Activated T-cell treated with anti-CD3 and anti-CD28 coated beads, Interleukin-2, amount 50 U/mL, for 72 hours (primary cell): Measurements from ENCODE around the gene POLR3E. TPM values are rescaled to one million over a fixed set of nuclear protein-coding genes. Genes with fewer than 3 reads are reported as not detected.
"Not testable (repeated sequence)": the region's sequence is repeated elsewhere in the genome, so short reads cannot be mapped to it uniquely, and the experiment has no call there.

Source experiments
- ATAC-seq, 2 donors: fragments of 150-1000 bp; cut with Tn5 transposase; replicated peaks in 1 of 2; 2 replicates each; pipeline ENCODE4 v1.10.0; 2021; ENCODE audit warnings: moderate library complexity in 2 of 2, mild to moderate bottlenecking in 1 of 2
- DNase-seq, 2 donors: peaks; one replicate each; pipeline ENCODE4 v3.0.0; 2021 to 2022; ENCODE audit warnings: mixed read lengths in 1 of 2
- H3K27ac Mint-ChIP-seq: one replicate; pipeline ENCODE4 v1.8.0; 2022; ENCODE audit warnings: mild to moderate bottlenecking, moderate library complexity, mixed read lengths
- H3K27me3 Mint-ChIP-seq: one replicate; pipeline ENCODE4 v1.8.0; 2022; ENCODE audit warnings: low read depth, mixed read lengths
- H3K36me3 Mint-ChIP-seq, 2 donors: one replicate each; pipeline ENCODE4 v1.8.0; 2022; ENCODE audit warnings: mixed read lengths in 2 of 2, mild to moderate bottlenecking in 1 of 2; ENCODE audit not compliant: insufficient read depth in 2 of 2
- H3K4me1 Mint-ChIP-seq: one replicate; pipeline ENCODE4 v1.8.0; 2022; ENCODE audit warnings: low read depth, mixed read lengths
- H3K4me3 Mint-ChIP-seq, 2 donors: one replicate each; pipeline ENCODE4 v1.8.0; 2022; ENCODE audit warnings: mild to moderate bottlenecking in 2 of 2, mixed read lengths in 2 of 2, moderate library complexity in 2 of 2
- H3K9me3 Mint-ChIP-seq, 2 donors: one replicate each; pipeline ENCODE4 v1.8.0; 2022; ENCODE audit warnings: mixed read lengths in 2 of 2
- total RNA-seq, 2 donors: library from RNA; stranded (reverse); gene quantifications; one replicate each; pipeline ENCODE4 v1.2.3, GENCODE V29; 2022

The POLR3E gene
- total RNA-seq, 2 donors from 2014 or later: 57.5 to 59.5 TPM

GRCh38 chr16:22297871-22298733 is 893 bp downstream of the POLR3E start:
- H3K4me3 Mint-ChIP-seq: peak overlapping the region; percentile 95 to 99
- H3K36me3 Mint-ChIP-seq: peaks cover 6 to 8% of the 10 kb centered on the region in 2 donors
- peaks cover 47% of the 10 kb centered on the region for H3K4me1 Mint-ChIP-seq
- DNase-seq: peak; percentile 84 to 87
- ATAC-seq: peak; percentile 65 to 67
- H3K27ac Mint-ChIP-seq: peak overlapping the region; percentile 99
- no peaks in the 10 kb centered on the region for H3K27me3 Mint-ChIP-seq
- H3K9me3 Mint-ChIP-seq: no peaks in the 10 kb centered on the region

GRCh38 chr16:22299036-22299435 is 1.8 kb downstream of the POLR3E start:
- Mint-ChIP-seq H3K9me3 (no peaks in the 10 kb centered on the region), H3K4me1 (peaks cover 49% of the 10 kb centered on the region), H3K36me3 (peaks cover 8 to 9% of the 10 kb centered on the region in 2 donors), H3K27me3 (no peaks in the 10 kb centered on the region), H3K4me3 (peak overlapping the region; percentile 95 to 99), H3K27ac (peak overlapping the region; percentile 99)
- ATAC-seq (no peak), DNase-seq (no peak)

GRCh38 chr16:22300427-22301071 is 3.3 kb downstream of the POLR3E start:
- H3K27me3 Mint-ChIP-seq: no peaks in the 10 kb centered on the region
- DNase-seq: peak; percentile 47 to 54
- H3K4me1 Mint-ChIP-seq: peaks cover 49% of the 10 kb centered on the region
- no peak overlapping the region for H3K4me3 Mint-ChIP-seq
- H3K36me3 Mint-ChIP-seq: peaks cover 10 to 12% of the 10 kb centered on the region in 2 donors
- no peaks in the 10 kb centered on the region for H3K9me3 Mint-ChIP-seq
- ATAC-seq: no peak
- H3K27ac Mint-ChIP-seq: peak overlapping the region; percentile 61

GRCh38 chr16:22301423-22301822 is 4.2 kb downstream of the POLR3E start:
- H3K27me3 Mint-ChIP-seq, H3K4me3 Mint-ChIP-seq, ATAC-seq, H3K27ac Mint-ChIP-seq, H3K9me3 Mint-ChIP-seq, DNase-seq: not testable (repeated sequence)
- peaks cover 10 to 12% of the 10 kb centered on the region in 2 donors for H3K36me3 Mint-ChIP-seq
- peaks cover 44% of the 10 kb centered on the region for H3K4me1 Mint-ChIP-seq

- no peaks in the 10 kb centered on the region for H3K27me3 Mint-ChIP-seq
- H3K4me1 Mint-ChIP-seq: peaks cover 43% of the 10 kb centered on the region
- DNase-seq (no peak), ATAC-seq (no peak)
- peaks cover 7 to 12% of the 10 kb centered on the region in 2 donors for H3K36me3 Mint-ChIP-seq
- no peak overlapping the region for H3K4me3 Mint-ChIP-seq
- no peaks in the 10 kb centered on the region for H3K9me3 Mint-ChIP-seq
- peak overlapping the region; percentile 71 for H3K27ac Mint-ChIP-seq
Observed at GRCh38 chr16:22302776-22303363, 5.7 kb downstream of the POLR3E start.

- Mint-ChIP-seq H3K4me3 (no peak overlapping the region), H3K36me3 (peaks cover 4 to 10% of the 10 kb centered on the region in 2 donors), H3K27ac (no peak overlapping the region), H3K27me3 (no peaks in the 10 kb centered on the region), H3K9me3 (no peaks in the 10 kb centered on the region), H3K4me1 (peaks cover 29% of the 10 kb centered on the region)
- ATAC-seq (no peak), DNase-seq (no peak)
Observed at GRCh38 chr16:22304411-22304810, 7.2 kb downstream of the POLR3E start.

- ATAC-seq (no peak), DNase-seq (no peak)
- Mint-ChIP-seq H3K36me3 (peaks cover 4 to 13% of the 10 kb centered on the region in 2 donors), H3K4me3 (no peak overlapping the region), H3K27me3 (no peaks in the 10 kb centered on the region), H3K4me1 (peaks cover 9% of the 10 kb centered on the region), H3K27ac (no peak overlapping the region), H3K9me3 (no peaks in the 10 kb centered on the region)
Observed at GRCh38 chr16:22306788-22307187, 9.6 kb downstream of the POLR3E start.

GRCh38 chr16:22307838-22308237 is 10.6 kb downstream of the POLR3E start:
- no peak overlapping the region for H3K27ac Mint-ChIP-seq
- peaks cover 4% of the 10 kb centered on the region for H3K4me1 Mint-ChIP-seq

GRCh38 chr16:22308824-22309520 is 11.8 kb downstream of the POLR3E start:
- ATAC-seq: no peak
- H3K27ac Mint-ChIP-seq: no peak overlapping the region
- H3K36me3 Mint-ChIP-seq: peaks cover 5 to 17% of the 10 kb centered on the region in 2 donors
- no peaks in the 10 kb centered on the region for H3K27me3 Mint-ChIP-seq
- no peak for DNase-seq
- no peaks in the 10 kb centered on the region for H3K9me3 Mint-ChIP-seq
- H3K4me3 Mint-ChIP-seq: no peak overlapping the region
- H3K4me1 Mint-ChIP-seq: no peaks in the 10 kb centered on the region

More at GRCh38 chr16:22307838-22308237, 10.6 kb downstream of the POLR3E start:
- DNase-seq: no peak
- no peak overlapping the region for H3K4me3 Mint-ChIP-seq
- no peaks in the 10 kb centered on the region for H3K9me3 Mint-ChIP-seq
- ATAC-seq: no peak
- H3K36me3 Mint-ChIP-seq: peaks cover 6 to 14% of the 10 kb centered on the region in 2 donors
- H3K27me3 Mint-ChIP-seq: no peaks in the 10 kb centered on the region

- H3K27me3 Mint-ChIP-seq: no peaks in the 10 kb centered on the region
- no peaks in the 10 kb centered on the region for H3K4me1 Mint-ChIP-seq
- no peak overlapping the region for H3K27ac Mint-ChIP-seq
- ATAC-seq (no peak), DNase-seq (no peak)
- no peaks in the 10 kb centered on the region for H3K9me3 Mint-ChIP-seq
- no peak overlapping the region for H3K4me3 Mint-ChIP-seq
- peaks cover 2 to 15% of the 10 kb centered on the region in 2 donors for H3K36me3 Mint-ChIP-seq
Observed at GRCh38 chr16:22311520-22311919, 14.3 kb downstream of the POLR3E start.

- Mint-ChIP-seq H3K27ac (no peak overlapping the region), H3K4me3 (no peak overlapping the region), H3K4me1 (no peaks in the 10 kb centered on the region), H3K36me3 (peaks cover 2 to 16% of the 10 kb centered on the region in 2 donors), H3K9me3 (no peaks in the 10 kb centered on the region), H3K27me3 (no peaks in the 10 kb centered on the region)
- DNase-seq: no peak
- no peak for ATAC-seq
Observed at GRCh38 chr16:22312897-22313781, 15.9 kb downstream of the POLR3E start.

GRCh38 chr16:22313876-22314470 is 16.8 kb downstream of the POLR3E start:
- peak overlapping the region; percentile 89 for H3K27ac Mint-ChIP-seq
- H3K27me3 Mint-ChIP-seq: no peaks in the 10 kb centered on the region
- peaks cover 2 to 18% of the 10 kb centered on the region in 2 donors for H3K36me3 Mint-ChIP-seq
- no peaks in the 10 kb centered on the region for H3K9me3 Mint-ChIP-seq
- H3K4me1 Mint-ChIP-seq: no peaks in the 10 kb centered on the region
- ATAC-seq (no peak), DNase-seq (no peak)
- H3K4me3 Mint-ChIP-seq: no peak overlapping the region
